ENCODE data around the gene PIGV. TPM values are rescaled to one million over a fixed set of nuclear protein-coding genes. Genes with fewer than 3 reads are reported as not detected.

Gene PIGV
- 14.5 and 15.2 TPM in 2 replicates for total RNA-seq (2014; rRNA removed; shearing (Covaris generic))

DNA sequence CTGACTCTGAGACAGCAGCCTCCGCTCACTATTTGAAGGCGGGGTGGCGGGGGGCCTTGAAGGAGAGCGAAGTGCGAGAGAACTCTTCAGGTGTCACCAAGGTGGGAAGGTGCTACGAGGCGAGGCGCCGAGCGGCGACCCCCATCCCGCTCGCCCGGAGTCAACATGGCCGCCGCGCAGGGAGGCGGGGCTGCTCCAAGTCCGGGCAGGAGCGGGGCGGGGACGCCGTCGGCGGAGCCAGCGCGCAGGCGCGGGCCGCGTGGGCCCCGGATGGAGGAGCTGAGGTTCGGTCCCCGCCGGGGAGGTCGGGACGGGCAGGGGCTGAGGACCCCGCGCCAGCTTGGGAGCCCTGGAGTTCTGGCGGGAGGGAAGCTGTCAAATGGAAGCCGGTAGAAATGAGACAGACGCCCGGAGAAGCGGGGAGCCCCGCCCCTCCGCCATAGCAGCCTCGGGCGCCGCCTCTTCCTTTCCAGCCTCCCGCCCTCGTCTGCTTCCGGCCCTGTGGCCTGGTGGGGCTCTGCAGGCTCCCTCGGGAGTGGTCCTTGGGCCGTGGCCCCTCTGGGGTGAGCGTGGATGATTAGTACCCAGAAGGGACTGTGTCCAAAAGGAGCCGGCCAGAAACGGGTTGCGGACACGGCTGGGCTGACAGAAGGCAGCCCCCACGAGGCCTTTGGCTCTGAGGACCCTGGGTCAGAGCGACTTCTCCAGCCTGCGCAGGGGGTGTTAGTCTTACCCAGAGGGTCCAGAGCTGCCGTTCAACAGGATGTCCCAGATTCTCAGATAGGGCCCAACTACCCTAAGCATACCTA lies at the start of gene PIGV:
Gene PIGV (plus strand): TSS at position 245 of the 809 bp plus-strand sequence. CDS start 2,866 bp downstream, outside the sequence.
- DNase-seq (ENCODE audit: low spot score) = peak; percentile 62

DNA sequence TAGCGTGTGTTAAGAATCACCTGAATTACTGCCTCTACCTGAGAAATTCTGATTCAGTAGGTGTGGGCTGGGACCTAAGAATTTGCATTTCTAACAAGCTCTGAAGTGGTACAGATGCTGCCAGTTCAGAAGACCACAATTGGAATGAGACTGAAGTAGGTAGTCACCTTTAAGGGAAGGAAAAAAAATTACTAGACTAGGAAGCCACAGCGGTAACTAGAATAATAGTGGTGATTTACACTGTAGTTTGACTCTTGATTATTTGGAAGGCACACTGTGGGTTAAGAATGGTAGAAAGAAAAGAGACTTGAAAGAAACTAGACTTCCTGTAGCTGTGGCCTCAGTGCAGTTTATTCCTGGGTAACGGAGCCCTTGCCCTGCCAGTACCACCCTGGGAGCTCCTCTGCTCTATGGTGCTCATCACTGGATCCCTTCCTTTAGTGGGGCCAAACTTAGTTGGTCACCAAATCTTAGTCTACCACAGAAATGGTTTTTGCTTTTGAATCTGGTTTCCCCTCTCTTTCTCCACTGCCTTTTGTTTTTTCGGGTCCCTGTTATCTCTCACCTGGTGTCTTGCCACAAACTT lies 48.3 kb upstream of the PIGV start:
- DNase-seq (ENCODE audit: low spot score) = no peak

DNA sequence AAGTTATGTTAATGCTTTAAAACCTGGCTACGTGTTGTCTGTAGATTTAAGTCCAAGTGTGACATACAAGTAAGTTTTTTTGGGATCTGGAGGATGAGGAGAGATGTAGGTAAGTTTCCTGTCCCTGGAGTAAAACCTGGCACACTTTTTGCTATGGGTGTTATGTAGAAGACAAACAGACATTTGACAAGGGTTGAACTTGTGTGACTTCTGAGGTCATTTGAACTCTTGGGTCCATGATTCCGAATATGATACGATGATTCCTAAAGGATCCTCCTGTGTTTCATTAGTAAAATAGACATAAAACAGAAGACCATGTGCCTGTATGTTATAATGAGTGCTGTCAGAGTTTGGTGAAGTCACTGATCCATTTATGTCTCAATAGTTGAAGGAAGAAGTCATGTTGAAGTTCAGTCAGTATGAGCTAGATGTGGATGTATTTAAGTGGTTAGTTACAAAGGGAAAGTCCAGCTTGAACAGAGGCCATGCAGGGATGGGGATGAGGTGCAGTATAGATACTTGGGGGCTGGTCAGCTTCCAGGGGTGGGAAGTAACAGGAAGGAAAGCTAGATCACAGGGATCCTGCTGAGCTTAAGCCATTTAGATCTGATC lies 47.6 kb upstream of the PIGV start:
- no peak for DNase-seq (ENCODE audit: low spot score)

DNA sequence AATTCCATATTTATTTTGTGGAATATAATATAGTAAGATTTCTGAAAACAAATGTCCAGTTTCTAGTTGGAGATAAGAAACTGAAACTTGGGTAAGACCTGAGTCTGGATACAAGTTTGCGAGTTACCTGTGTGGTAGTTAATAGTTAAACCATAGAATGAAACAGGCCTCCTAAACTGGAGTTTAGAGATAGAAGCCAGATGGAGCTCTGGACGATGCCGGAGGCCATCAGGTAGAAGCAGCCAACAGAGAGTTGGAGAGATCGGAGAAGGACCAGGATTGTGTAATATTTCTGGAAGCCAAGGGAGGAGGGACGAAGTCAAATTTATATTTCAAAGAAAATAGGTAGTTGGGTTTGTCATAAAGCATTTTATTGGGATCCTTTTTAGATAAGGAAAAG lies 46.8 kb upstream of the PIGV start:
- no peak for DNase-seq (ENCODE audit: low spot score)

DNA sequence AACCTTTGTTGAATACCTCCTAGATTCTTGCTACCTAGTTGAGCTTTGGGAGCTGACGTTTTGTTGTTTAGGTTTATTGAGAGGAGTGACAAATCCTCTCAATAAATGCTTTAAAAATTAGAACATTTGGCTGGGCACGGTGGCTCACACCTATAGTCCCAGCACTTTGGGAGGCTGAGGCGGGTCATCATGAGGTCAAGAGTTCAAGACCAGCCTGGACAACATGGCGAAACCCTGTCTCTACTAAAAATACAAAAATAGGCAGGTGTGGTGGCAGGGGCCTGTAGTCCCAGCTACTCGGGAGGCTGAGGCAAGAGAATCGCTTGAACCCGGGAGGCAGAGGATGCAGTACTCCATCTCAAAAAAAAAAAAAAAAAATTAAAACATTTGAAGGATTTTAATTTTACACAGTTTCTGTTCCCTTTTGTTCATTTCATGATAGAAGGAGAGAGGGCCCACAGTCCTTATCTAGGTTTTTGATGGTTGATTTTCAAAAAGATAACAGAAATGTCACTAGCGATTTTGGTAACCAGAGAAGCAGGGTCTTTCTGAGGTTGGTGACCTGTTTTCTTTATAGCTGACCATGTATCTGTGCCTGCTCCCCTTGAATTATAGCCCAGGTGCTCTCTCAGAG lies 44.2 kb upstream of the PIGV start:
- DNase-seq (ENCODE audit: low spot score) = no peak

DNA sequence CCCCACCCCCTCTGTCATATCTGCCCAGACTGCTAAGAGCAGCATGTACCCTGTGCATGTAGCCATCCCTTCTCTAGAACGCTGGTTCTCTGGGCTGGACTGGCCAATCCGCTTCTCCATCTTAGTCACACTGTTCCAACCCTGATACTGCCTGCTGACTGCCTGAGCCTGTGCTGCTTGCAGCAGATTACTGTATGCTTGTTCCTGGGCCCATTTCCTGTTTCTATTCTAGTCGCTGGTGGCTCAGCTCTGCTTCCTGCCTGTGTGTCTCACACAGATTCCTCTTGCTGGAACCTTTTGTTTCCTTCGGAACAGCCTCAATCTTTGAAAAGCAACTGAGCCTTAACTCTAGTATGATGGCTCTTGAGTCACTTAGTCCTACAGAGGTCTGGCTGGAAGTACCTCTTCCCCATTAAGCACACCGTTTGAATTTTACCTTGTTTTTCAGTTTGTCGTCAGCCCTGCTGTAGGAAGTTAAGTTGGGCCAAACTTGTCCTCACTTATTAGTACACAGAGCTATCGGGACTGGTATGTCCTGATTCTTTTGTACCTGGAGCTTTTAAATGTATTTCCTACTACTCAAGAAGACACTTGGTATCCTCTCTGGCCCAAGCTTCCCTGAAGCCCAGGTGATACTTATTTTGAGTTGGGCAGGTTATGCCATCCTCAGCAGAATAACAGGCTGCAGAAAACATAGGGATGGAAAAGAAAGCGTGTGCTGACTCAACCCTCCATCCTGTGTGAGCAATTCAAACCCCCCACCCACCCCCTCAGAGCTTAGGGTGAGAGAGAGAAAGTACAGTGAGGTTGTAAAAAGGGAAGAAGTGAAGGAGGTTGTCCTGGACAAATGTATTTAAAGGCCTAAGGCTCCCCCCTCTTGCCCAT lies 43.4 kb upstream of the PIGV start:
- peak; percentile 75 for DNase-seq (ENCODE audit: low spot score)

DNA sequence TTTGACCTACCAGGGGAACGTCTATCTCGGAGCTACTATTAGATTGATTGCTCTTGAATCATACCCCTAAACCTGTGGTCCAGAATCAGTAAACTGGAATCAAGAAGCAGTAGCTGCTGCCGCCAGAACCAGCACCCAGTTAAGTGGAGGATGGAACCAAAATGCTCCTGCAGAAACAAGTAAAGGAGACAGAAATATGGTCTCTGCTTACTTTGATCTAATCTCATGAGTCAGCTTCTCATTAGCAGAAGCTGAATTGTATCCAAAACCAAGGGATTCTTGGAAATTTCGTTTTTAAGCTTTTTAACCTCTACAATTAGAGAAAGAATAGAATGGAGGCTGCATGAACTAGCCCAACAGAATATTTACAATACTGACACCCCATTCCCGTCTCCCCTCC lies 42.6 kb upstream of the PIGV start:
- no peak for DNase-seq (ENCODE audit: low spot score)

DNA sequence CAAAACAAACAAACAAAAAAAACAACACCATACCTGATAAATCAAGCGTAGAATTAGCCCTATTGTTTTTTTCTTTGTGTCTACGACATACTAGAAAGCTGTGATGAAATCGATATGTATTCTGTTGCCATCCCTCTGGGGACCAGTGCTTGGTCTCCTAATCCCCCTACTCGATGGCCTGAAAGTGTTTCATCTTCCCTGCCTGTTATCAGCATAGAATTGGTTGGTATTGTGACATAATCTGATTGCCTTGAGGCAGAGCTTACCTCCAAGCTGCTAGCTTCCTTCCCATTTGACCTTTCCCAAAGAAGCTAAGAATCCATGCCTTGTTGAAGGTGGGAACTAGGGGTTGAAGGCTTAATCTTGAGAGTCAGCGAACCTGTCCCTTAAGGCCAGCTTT lies 40.7 kb upstream of the PIGV start:
- no peak for DNase-seq (ENCODE audit: low spot score)

DNA sequence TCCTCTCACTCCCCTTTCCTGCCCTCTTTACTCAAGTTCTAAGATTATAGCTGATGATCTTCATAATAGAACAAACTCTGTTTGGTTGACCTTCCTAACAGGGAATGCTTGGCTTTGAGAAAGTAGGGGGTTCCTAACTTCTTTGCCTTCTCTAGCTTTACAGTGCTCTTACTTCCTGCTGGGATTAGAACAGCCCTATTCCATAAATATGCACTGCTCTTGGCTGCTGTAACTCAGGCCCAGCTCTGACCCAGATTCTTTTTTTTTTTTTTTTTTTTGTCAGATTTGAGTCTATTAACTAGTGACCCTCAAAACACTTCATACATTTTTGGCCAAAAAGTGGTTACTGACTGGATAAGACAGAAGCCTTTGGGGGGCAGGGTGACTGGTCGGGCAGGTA lies 39.4 kb upstream of the PIGV start:
- no peak for DNase-seq (ENCODE audit: low spot score)

DNA sequence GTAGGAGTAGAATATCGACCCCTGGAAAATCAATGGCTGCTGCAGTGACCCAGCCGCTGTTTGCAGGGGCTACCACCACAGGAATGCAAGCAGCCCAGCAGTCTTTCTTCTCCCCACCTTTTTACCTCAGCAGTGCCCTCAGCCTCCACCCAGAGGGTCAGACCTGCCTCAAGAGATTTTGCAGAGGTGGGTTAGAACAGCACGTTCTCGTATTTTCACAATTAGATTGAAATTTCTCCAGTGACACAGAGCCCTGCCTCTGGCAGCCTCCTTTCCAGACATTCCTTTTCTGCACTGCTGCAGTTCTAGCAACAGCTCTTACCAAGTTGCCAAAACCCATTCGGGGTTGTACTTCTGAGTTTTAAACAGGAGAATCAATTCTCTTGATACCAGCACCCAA lies 38.3 kb upstream of the PIGV start:
- no peak for DNase-seq (ENCODE audit: low spot score)

DNA sequence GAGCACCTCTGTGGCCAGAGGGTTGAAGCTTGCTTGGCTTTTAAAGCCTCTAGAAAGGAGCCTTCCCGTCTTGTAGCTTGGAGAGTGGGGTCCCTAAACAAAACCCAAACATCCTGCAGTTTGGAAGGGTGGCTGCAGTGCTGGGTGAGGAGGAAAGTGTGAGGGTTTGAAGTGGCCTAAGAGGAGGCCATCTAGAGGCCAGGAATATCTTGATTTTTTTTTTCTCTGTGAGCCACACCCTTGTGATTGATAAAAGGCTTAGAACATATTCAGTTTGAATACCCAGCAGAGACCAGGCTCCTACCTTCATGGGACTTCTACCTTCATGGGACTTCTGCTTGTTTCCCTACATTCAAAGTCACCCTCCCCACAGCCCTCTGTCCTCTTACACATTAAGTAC lies 37.3 kb upstream of the PIGV start:
- DNase-seq (ENCODE audit: low spot score) = no peak

DNA sequence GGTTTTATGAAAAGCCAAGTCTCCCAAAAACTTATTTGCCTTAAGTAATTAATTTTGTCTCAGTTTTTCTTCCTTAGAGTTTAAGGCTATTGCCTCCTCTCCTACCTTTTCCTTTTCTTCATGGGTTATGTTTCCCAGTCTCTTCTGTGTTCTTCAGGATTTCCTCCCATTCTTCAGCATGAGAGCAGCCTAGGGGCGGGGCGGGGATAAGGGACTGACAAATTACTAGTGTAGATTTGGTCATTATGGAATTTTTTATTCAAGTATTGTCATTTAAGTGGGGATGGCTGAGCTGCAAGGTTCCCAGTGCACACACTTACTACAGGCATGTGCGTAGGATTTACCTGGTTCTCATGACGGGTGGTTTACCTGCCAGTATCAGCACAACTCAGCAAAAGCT lies 35.2 kb upstream of the PIGV start:
- no peak for DNase-seq (ENCODE audit: low spot score)

DNA sequence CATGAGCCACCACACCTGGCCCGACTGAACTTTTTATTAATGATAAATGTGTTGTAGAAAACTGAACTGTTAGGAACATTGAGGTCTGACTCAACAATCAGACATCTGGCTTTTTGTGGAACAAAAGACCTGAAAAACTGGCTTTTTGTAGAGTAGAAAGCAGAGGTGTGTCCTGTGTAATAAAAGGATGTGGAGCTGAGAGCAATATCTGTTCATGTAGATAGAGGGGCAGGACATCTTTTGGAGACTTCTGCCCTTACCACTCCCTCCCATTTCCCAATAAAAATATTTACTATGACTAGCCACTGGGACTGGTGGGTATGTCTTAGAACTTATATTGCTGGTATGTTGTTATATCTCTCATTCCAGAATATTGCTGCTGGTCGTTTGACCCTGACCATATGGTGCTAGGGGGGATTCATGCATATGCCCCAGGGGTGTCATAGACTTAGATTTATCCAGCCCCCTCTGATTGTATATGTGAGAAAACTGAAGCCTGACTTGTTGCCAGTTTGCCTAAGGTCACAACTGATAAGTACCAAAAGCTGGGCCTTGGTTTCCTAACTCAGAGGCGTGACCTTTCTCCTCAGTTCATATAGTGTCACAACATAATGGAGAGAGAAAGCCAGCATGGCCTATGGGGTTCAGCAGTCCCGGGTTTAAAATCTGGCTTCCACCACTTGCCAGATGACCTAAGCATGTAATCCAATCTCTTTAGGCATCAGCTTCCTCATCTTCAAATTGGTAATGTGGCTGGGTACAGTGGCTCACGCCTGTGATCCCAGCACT lies 33.5 kb upstream of the PIGV start:
- DNase-seq (ENCODE audit: low spot score) = no peak

DNA sequence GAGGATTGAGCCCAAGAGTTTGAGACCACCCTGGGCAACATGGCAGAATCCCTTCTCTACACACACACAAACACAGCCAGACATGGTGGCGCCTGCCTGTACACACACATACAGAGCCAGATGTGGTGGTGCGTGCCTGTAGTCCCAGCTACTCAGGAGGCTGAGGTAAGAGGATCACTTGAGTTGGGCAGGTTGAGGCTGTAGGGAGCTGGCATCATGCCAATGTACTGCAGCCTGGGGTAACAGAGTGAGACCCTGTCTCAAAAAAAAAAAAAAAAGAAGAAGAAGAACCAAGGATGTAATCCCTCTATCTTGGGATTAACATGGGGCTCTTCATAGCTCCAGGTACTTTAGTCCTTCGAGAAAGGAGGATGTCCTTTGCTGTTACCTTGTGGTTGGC lies 29.4 kb upstream of the PIGV start:
- DNase-seq (ENCODE audit: low spot score) = no peak

DNA sequence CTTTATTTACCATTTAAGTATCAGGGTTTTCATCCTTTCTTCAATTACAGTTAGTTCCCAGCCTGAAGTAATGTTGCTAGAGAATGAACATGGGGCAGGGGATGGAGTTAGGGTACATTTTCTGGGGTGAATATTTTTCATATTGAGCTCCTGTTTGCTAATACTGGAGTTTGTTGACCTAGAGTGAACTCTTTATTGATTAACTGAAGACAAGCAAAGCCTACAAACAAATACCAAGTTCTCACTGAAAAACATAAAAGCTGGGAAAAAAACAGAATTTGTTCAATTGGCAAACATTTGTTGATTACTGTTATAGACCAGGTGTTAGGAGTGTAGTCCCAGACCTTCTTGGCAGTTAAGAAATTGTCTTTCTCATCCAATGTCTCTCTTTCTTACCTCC lies 28.2 kb upstream of the PIGV start:
- DNase-seq (ENCODE audit: low spot score) = no peak

DNA sequence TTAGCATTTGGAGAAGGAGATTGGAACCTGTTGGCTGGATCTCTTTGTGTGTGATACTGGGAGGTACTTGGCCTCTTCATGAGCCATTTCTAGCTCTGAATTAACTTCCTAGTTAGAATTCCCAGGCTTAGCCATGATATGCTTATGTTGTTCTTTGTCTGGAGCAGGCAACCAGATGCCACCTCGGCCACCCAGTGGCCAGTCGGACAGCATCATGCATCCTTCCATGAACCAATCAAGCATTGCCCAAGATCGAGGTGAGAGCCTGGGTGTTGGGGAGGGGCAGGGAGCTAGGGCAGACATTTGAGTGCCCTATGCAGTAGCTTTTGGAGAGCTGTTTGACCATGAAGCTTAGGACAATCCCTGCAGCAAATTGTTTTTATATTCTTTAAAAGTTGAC lies 26.5 kb upstream of the PIGV start:
- DNase-seq (ENCODE audit: low spot score) = no peak

DNA sequence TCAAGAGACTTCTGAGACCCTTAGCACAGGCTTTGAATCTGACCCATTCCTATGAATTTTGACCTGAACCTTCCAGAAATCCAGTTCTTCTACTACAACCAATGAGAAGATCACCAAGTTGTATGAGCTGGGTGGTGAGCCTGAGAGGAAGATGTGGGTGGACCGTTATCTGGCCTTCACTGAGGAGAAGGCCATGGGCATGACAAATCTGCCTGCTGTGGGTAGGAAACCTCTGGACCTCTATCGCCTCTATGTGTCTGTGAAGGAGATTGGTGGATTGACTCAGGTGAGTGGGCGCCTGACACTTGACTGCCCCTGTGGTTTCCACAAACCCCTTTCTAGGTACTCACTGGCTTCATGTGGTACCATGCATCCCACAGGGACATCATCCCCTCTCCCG lies 20.0 kb upstream of the PIGV start:
- DNase-seq (ENCODE audit: low spot score) = no peak

DNA sequence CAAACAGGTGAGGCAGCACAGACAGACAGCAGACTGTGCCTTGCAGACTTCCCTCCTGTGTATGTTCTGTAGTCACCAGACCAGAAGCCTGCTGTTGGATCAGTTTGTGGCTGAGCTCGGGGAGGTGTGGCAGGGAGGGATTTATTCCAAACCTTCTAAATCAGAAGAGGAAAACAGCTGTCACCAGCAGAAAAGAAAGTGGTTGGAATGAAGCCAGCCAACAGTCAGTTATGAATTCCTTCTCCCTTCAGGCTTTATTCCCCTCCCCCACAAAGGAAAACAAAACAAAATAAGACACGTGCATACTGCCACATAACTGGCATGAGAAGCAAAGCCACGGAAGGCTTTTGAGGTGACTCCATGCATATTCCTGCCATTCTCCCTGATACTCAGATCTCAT lies 19.0 kb upstream of the PIGV start:
- peak; percentile 27 for DNase-seq (ENCODE audit: low spot score)

DNA sequence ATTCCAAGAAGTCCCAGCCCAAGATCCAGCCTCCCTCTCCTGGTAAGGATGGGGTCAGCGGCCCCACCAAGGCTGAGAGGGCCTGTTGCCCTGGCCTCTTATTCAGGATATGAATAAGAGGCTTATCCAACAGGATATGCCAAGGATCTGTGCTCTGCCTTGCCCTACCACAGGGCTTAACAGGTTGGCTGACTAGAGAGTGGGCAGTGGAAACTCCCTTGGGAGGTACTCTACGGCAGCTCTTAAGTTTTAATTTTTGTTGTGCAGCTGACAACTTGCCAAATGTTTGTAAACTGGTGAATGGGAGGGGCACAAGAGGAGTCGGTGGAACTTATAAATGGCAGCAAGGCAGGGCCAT lies 16.5 kb upstream of the PIGV start:
- DNase-seq (ENCODE audit: low spot score) = no peak

DNA sequence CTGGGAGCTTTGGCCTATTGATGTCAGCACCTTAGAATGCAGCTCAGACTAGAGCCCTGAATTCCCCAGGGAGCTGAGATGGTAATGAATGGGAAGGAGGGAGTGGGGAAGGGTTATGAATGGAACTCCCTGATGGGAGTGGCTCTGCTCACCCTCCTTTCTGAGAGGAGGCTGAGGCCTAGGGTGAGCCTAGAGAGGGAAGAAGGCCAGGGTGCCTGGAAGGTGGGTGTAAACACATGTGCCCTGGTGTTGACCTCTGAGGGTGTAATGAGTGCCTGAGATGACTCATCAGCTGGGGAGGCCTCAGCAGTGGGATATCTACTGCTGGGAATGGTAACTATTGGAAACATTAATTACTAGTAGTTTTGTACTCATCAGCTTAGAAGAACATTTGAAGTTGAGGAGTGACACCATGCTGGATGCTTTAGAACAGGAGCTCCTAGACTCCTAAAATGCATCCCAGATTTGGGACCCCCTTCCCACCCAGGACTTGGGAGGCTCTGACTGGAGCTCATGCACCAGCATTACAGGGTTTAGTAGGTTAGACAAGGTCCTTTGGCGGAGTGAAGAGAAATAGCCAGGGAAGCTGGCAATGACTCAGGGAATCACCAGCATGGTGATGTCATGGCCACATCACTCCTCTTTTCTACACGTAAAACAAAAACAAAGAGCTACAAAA lies 16.0 kb upstream of the PIGV start:
- DNase-seq (ENCODE audit: low spot score) = peak; percentile 92

Data from H4 (cell line).